ENCODE data around the gene ATP11A. TPM values are rescaled to one million over a fixed set of nuclear protein-coding genes. Genes with fewer than 3 reads are reported as not detected.

Gene ATP11A
- total and polyA plus RNA-seq, 2 donors (not counting 3 experiments of a cell fraction or from before 2014, with no cell fraction given) = 16.5 to 88.1 TPM

GRCh38 chr13:112888238-112889111 lies 198.6 kb downstream of the ATP11A start:
- no peak overlapping the region for H3K4me2 ChIP-seq (ENCODE audit: insufficient read depth, low read length)
- intact Hi-C loops (cut with micrococcal nuclease) (no loop called here), dilution Hi-C loops (cut with MboI; ENCODE audit: extremely low pct_ligation_motif_present, low sequenced_read_pairs) (no loop called here)
- TF ChIP-seq CTCF (IDR thresholded peaks at IDR 0.05; ENCODE audit: extremely low read depth in 1 of 2, insufficient read depth in 1 of 2, low read depth in 1 of 2, low read length in 2 of 2) (no peak), GATA2 (IDR thresholded peaks at IDR 0.05; ENCODE audit: insufficient read depth, insufficient read length, low read depth, low read length) (no peak)
- peaks cover 7% of the 10 kb centered on the region in 2 experiments for H3K27me3 ChIP-seq (ENCODE audit: control insufficient read depth in 2 of 2, insufficient read depth in 2 of 2, low read length in 2 of 2)
- H3K79me2 ChIP-seq (ENCODE audit: control insufficient read depth, insufficient read depth, low read length) = no peaks in the 10 kb centered on the region
- no peaks in the 10 kb centered on the region for H3K9me1 ChIP-seq (replicated peaks; ENCODE audit: control insufficient read depth, extremely low read depth, insufficient read depth, low read length)
- H2AFZ ChIP-seq (ENCODE audit: low read depth, low read length) = no peak overlapping the region
- no peak overlapping the region for H3K9ac ChIP-seq (replicated peaks; ENCODE audit: extremely low read depth, insufficient read depth, low read length)
- H3K4me3 ChIP-seq (replicated peaks in 1 of 3; ENCODE audit: insufficient read depth in 1 of 3, low read depth in 1 of 3, low read length in 3 of 3) = no peak overlapping the region
- H3K27ac ChIP-seq (ENCODE audit: insufficient read depth, low read depth, low read length) = no peak overlapping the region
- no peaks in the 10 kb centered on the region for H3K36me3 ChIP-seq (ENCODE audit: control insufficient read depth in 2 of 2, extremely low read depth in 1 of 2, insufficient read depth in 2 of 2, low read length in 2 of 2)
- no peak for DNase-seq (ENCODE audit: low read depth, low spot score)
- ChIA-PET CTCF (no interaction called here), POLR2A (no interaction called here)
- H3K9me3 ChIP-seq (replicated peaks; ENCODE audit: control insufficient read depth, insufficient read depth, low read length) = no peaks in the 10 kb centered on the region
- no TSS peak for BruUV-seq (replicated peaks)
- FAIRE-seq = no peak
- no peaks in the 10 kb centered on the region for H4K20me1 ChIP-seq (replicated peaks; ENCODE audit: control insufficient read depth, extremely low read depth, insufficient read depth, low read length)
- H3K4me1 ChIP-seq (ENCODE audit: control insufficient read depth, extremely low read depth, insufficient read depth, low read length) = peaks cover 2% of the 10 kb centered on the region

All from endothelial cell of umbilical vein (primary cell).